Cerebellar nuclear complex (tissue), 1 donor: ENCODE measurements around the gene RNF144A.

Source experiments
- DNase-seq, 2 experiments: peaks; one replicate each; lab custom pipeline; 2025; lab: John Stamatoyannopoulos, UW

Gene RNF144A

DNA sequence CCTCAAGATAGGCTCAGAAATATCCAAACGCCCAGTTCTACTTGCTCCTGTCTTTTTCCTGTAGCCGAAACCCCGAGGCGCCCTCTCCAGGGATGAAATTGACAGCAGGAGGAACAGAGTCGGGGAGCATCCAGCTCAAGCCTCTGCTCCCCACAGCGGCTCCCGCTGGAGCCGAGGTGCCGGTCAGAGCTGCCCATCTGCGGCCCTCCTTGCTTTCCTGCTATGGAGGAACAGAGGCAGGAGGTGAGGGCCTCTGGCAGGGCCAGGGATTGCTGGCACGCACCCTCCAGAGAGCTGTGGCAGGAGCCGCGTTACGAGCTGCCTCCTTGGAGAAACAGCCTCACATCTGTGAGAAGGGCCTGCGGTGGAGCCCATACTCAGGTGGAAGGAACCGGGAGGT, 172.1 kb downstream of the RNF144A start:
- no peak for DNase-seq

DNA sequence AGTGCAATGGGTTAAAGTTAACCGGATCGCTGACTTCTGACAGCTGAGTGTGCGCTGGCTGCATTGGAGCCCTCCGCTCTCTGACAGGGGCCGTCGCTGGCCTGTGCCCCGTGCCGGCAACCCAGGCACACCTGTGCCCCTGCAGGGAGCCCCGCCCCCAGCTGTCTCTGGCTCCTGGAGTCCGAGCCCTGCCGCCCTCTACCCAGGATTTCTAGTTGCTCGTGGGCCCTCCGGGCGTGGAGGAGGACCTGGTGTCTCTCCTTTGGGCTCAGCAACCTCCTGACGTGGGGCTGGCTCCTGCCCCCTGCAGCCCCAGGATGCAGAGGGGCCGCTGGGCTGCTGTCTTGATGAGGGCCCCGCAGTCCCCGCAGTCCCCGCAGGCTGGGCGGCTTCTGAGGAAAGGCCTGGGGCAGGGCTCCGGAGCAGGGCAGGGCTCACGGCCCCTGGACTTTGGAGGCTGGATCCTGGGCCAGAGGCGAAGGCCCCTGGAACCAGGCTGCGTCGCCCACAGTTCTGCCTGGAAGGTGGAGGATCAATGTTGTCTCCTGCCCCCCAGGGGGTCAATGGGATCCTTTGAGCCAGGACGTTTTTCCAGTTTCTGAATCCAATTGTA, 172.8 kb downstream of the RNF144A start:
- no peak for DNase-seq

DNA sequence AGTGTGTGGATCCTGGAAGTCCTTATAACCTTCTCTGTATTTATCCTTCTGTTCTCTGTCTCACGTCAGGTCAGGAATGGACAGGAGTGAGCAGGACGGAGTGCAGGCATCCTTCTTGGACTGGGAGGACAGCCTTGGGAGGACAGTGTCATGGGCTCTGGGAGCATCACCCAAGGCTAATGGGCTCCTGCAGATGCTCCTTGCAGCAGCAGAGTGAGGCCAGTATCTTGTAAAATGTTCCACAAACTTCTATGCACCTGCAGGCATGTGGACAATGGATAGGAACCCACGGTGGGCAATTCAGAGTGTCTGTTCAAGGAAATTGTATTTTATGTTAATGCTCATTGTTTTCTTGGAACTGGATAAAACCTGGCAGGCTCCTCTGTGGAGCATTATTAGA, 176.2 kb downstream of the RNF144A start:
- DNase-seq: no peak
